Tibial artery (tissue), 4 donors: ENCODE measurements around the gene KCND2.

Source experiments
- DNase-seq, 2 donors: peaks; one replicate each; pipeline ENCODE4 v3.0.0-alpha.2; 2019
- H3K27ac ChIP-seq, 2 donors: fragments of 200-600 bp; sonication (generic) in 1 of 2; 1 replicate in 1 of 2; 2 replicates in 1 of 2; pipeline ENCODE4 v1.5.1; 2018 to 2019; ENCODE audit warnings: mild to moderate bottlenecking in 1 of 2
- H3K27me3 ChIP-seq, 2 donors: fragments of 200-600 bp; sonication (generic) in 1 of 2; one replicate each; pipeline versions ENCODE4 v1.5.1 to v1.6.0; 2016 to 2019
- H3K36me3 ChIP-seq, 3 donors: fragments of 200-600 bp; sonication (generic) in 2 of 3; one replicate each; pipeline ENCODE4 v1.5.1; 2016 to 2019; ENCODE audit warnings: mild to moderate bottlenecking in 2 of 3
- H3K4me1 ChIP-seq, 4 donors: fragments of 200-600 bp; sonication (generic) in 2 of 4; 1 replicate in 3 of 4; 2 replicates in 1 of 4; pipeline ENCODE4 v1.5.1; 2016 to 2019
- H3K4me3 ChIP-seq, 2 donors: fragments of 200-600 bp; sonication (generic) in 1 of 2; 1 replicate in 1 of 2; 2 replicates in 1 of 2; pipeline ENCODE4 v1.5.1; 2018 to 2019; ENCODE audit warnings: mild to moderate bottlenecking in 2 of 2
- H3K9me3 ChIP-seq, 3 donors: fragments of 200-600 bp; sonication (generic) in 1 of 3; one replicate each; pipeline ENCODE4 v1.5.1; 2016 to 2019
- intact Hi-C: fragments of 100-400 bp; cut with DNase I; formaldehyde crosslinking; loops from one replicate; pipeline ENCODE4 v1.15.0; 2023; ENCODE audit warnings: low total_unique reads
- TF ChIP-seq, protein P1 (sequence below), 2 experiments: fragments of 200-600 bp in 1 of 2; fragments of 450-650 bp in 1 of 2; IDR thresholded peaks; one replicate each; pipeline ENCODE4 v1.5.1; 2017 to 2019; ENCODE audit warnings: antibody characterized with exemption in 2 of 2, mild to moderate bottlenecking in 1 of 2, moderate library complexity in 1 of 2

KCND2 gene

DNA sequence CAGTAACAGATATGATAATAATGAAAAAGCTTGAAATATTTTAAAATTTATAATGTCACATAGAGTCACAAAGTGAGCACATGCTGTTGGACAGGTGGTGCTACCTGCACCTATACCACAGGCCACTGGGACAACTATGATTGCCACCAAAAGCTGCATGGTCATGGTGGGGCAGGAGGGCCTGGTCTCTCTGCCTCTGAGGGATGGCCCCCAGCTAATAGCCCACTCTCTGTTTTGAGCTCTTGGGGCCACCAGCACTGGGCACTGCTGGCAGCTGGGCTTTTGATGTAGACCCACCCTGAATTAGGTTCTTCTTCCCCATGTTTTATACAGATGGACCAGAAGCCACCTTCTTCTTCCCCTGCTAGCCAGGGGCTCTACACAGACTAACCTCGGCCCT, 265.4 kb downstream of the KCND2 start:
- Histone ChIP-seq H3K4me3 (no peak overlapping the region), H3K36me3 (no peaks in the 10 kb centered on the region), H3K27ac (no peak overlapping the region), H3K27me3 (no peaks in the 10 kb centered on the region), H3K4me1 (no peaks in the 10 kb centered on the region), H3K9me3 (no peaks in the 10 kb centered on the region)
- TF ChIP-seq, protein P1, sequence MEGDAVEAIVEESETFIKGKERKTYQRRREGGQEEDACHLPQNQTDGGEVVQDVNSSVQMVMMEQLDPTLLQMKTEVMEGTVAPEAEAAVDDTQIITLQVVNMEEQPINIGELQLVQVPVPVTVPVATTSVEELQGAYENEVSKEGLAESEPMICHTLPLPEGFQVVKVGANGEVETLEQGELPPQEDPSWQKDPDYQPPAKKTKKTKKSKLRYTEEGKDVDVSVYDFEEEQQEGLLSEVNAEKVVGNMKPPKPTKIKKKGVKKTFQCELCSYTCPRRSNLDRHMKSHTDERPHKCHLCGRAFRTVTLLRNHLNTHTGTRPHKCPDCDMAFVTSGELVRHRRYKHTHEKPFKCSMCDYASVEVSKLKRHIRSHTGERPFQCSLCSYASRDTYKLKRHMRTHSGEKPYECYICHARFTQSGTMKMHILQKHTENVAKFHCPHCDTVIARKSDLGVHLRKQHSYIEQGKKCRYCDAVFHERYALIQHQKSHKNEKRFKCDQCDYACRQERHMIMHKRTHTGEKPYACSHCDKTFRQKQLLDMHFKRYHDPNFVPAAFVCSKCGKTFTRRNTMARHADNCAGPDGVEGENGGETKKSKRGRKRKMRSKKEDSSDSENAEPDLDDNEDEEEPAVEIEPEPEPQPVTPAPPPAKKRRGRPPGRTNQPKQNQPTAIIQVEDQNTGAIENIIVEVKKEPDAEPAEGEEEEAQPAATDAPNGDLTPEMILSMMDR (IDR thresholded peaks at IDR 0.05) = no peak
- intact Hi-C loops = no loop called here
- no peak for DNase-seq

DNA sequence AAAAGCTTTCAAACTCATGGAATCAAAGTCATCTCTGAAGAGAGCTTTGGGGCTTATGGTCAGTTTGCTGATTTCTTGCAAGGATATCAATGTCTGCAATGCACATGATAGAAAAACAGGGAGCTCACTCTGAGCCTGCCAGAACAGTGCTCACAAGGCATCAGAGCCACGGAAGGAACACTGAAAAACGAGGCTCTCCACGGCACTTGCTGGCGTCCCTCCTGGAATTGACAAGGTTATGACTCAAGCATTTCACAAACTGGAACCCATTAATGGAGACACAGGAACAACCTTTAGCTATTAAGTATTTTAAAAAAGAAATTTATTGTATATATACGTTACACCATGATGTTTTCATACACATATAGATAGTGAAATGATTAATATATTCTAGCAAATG, 266.3 kb downstream of the KCND2 start:
- TF ChIP-seq, protein P1 (IDR thresholded peaks at IDR 0.05) = no peak
- Histone ChIP-seq H3K4me3 (no peak overlapping the region), H3K27me3 (no peaks in the 10 kb centered on the region), H3K9me3 (no peaks in the 10 kb centered on the region), H3K27ac (no peak overlapping the region), H3K4me1 (no peaks in the 10 kb centered on the region), H3K36me3 (no peaks in the 10 kb centered on the region)
- intact Hi-C loops = no loop called here
- DNase-seq = no peak

DNA sequence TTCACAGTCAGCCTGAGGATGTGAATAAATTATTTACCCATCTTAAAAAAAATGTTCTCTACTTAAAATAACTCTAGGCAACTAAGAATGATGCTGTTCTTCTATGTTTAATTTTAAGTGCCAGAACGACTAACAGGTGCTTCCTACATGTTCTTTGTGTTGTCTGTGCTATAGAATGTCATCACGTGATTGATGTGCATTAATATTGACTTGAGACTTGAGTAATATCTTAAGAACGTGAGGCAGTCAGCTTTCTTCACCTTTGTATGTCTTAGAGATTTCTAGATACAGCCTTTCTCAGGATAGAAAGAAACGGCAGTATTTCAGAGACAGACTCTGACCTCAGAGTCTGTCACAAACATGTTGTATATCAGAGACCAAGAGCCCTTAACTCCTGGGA, 274.6 kb downstream of the KCND2 start:
- intact Hi-C loops = no loop called here
- Histone ChIP-seq H3K9me3 (no peaks in the 10 kb centered on the region), H3K4me1 (no peaks in the 10 kb centered on the region), H3K27ac (no peak overlapping the region), H3K27me3 (no peaks in the 10 kb centered on the region), H3K4me3 (no peak overlapping the region), H3K36me3 (no peaks in the 10 kb centered on the region)
- TF ChIP-seq, protein P1 (IDR thresholded peaks at IDR 0.05) = no peak
- no peak for DNase-seq

DNA sequence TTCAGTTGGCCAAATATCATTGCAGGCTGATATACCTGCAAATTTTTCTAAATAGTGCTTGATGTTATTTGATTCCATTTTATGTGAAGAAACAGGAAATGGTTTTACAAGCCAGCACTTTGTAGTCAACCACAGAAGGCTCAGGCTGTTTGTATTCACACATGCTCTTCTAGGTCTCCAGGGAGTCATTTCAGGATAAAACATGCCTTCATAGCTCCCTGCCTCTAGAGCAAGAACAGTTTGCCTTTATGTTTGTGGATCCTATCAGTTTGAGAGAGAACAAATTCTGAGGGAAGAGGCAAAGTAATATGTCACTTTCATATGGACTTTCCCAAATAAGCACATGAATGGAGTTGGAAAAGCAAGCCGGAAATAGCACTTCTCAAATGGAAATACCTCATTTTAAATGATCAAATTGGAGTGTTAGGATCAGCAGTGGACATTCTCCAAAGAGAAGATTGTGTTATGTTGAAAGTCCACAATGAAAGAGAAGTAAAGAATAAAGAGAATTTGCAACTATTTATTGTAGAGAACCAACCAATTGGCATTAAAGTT, 277.6 kb downstream of the KCND2 start:
- H3K4me1 ChIP-seq = no peaks in the 10 kb centered on the region
- no peak overlapping the region for H3K27ac ChIP-seq
- H3K27me3 ChIP-seq = no peaks in the 10 kb centered on the region
- DNase-seq = no peak
- H3K36me3 ChIP-seq = no peaks in the 10 kb centered on the region
- no peak overlapping the region for H3K4me3 ChIP-seq
- H3K9me3 ChIP-seq = no peaks in the 10 kb centered on the region
- TF ChIP-seq, protein P1 (IDR thresholded peaks at IDR 0.05) = no peak
- intact Hi-C loops = no loop called here

DNA sequence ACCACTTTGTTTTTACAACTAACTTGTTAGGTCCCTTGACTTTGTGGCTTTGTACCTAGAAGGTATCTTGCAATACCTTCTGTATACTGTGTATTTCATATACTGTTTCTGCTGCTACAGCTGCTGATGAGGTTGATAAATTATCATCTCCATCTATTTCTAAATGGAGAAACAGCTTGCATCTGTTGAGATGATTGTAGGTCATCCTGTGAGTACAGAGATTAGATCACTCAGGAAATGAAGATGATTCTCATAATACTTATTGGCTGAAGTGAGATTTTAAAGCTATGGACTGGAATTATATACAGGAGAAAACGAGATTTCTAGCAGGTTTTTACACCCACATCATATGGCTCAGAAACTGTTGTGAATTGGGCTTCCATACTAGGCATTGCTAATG, 280.5 kb downstream of the KCND2 start:
- H3K4me3 ChIP-seq = no peak overlapping the region
- TF ChIP-seq, protein P1 (IDR thresholded peaks at IDR 0.05) = no peak
- no peaks in the 10 kb centered on the region for H3K4me1 ChIP-seq
- H3K36me3 ChIP-seq = no peaks in the 10 kb centered on the region
- H3K27me3 ChIP-seq = no peaks in the 10 kb centered on the region
- no peaks in the 10 kb centered on the region for H3K9me3 ChIP-seq
- DNase-seq = no peak
- intact Hi-C loops = no loop called here
- H3K27ac ChIP-seq = no peak overlapping the region
